ENCODE measurements around the gene FLRT2. TPM values are rescaled to one million over a fixed set of nuclear protein-coding genes. Genes with fewer than 3 reads are reported as not detected.

The FLRT2 gene
- total and polyA plus RNA-seq, 10 of the 15 experiments (the other 5 are each of a cell fraction or from before 2014, with no cell fraction given) = 0.03 to 0.13 TPM; not detected in 8

DNA sequence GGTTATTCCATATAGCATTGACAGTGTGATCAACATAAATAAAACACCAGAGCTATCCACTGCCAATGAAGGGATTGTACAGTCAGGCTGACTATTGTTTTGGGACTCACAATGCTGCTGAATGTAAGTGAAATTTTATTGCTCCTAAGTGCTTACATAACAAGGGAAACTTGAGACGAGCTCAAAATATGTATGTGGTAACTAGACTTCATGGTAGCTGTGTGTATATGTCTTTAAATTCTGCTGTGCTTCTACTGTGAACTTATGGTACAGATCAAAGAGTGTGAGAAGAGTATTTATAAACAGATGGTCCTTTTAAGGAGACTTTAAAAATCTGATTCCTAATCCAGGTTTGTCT lies 6.9 kb downstream of the FLRT2 start:
- no peaks in the 10 kb centered on the region for H4K20me1 ChIP-seq (ENCODE audit: control insufficient read depth, insufficient read depth)
- intact Hi-C loops (cut with micrococcal nuclease; ENCODE audit: unreplicated experiment) = no loop called here
- BruUV-seq (replicated peaks) = no TSS peak
- H3K79me2 ChIP-seq (ENCODE audit: control insufficient read depth, insufficient read depth, low read length) = no peaks in the 10 kb centered on the region
- H3K36me3 ChIP-seq (ENCODE audit: control insufficient read depth in 2 of 2, insufficient read depth in 2 of 2, low read length in 1 of 2) = no peaks in the 10 kb centered on the region
- H3K4me2 ChIP-seq (ENCODE audit: control insufficient read depth, insufficient read depth) = no peak overlapping the region
- no peak overlapping the region for H3K9ac ChIP-seq (ENCODE audit: control insufficient read depth, insufficient read depth, low read length)
- H3K4me1 ChIP-seq (ENCODE audit: control insufficient read depth, insufficient read depth, low read length) = no peaks in the 10 kb centered on the region
- H3K4me3 ChIP-seq = no peak overlapping the region
- ChIA-PET RAD21 (ENCODE audit: unreplicated experiment) (interaction anchor here (0.8 kb wide), 1 partner anchor 32 kb away, joined by 4 read pairs; no protein-coding TSS in a partner anchor), SMC1A (ENCODE audit: uncharacterized antibody, unreplicated experiment) (no interaction called here), CTCF (no interaction called here), POLR2A (interaction anchor here (0.7 kb wide), 1 partner anchor 374 kb away, joined by 3 read pairs; no protein-coding TSS in a partner anchor)
- no peaks in the 10 kb centered on the region; the same call in 2 of the 3 replicates for H3K9me3 ChIP-seq (replicated peaks; ENCODE audit: control insufficient read depth, insufficient read depth, low read length)
- no peaks in the 10 kb centered on the region for H3K27me3 ChIP-seq (replicated peaks in 1 of 2; ENCODE audit: control insufficient read depth in 2 of 2, insufficient read depth in 2 of 2, low read length in 1 of 2)
- H2AFZ ChIP-seq (ENCODE audit: control insufficient read depth, low read depth, low read length) = no peak overlapping the region
- no peak for FAIRE-seq
- DNase-seq (ENCODE audit: low read depth, low spot score) = no peak
- H3K27ac ChIP-seq (ENCODE audit: control insufficient read depth, insufficient read depth) = no peak overlapping the region
- no peak for ATAC-seq
- in situ Hi-C loops (cut with MboI) = no loop called here
- 0% methylated on average over 1 of the region's 1 CpG for WGBS (ENCODE audit: insufficient coverage, insufficient replicate concordance, low lambda C conversion rate, missing lambda C conversion rate)
- no peak for TF ChIP-seq SIX5 (IDR thresholded peaks at IDR 0.05; ENCODE audit: low read depth, low read length, severe bottlenecking)
- no peak for TF ChIP-seq TCF7 (IDR thresholded peaks at IDR 0.05; ENCODE audit: borderline replicate concordance)
- no peak for TF ChIP-seq RCOR1 (conservative IDR thresholded peaks at IDR 0.05; ENCODE audit: low read depth, low read length)
- TF ChIP-seq NFIC (IDR thresholded peaks at IDR 0.05; ENCODE audit: low read depth, low read length) = no peak
- TF ChIP-seq CREB1 (IDR thresholded peaks at IDR 0.05; ENCODE audit: low read depth) = no peak
- TF ChIP-seq CEBPB (IDR thresholded peaks at IDR 0.05; ENCODE audit: borderline replicate concordance in 1 of 2, low read depth in 2 of 2, low read length in 2 of 2) = no peak
- no peak for TF ChIP-seq NFYA (IDR thresholded peaks at IDR 0.05; ENCODE audit: borderline replicate concordance, low read depth, low read length)
- no peak for TF ChIP-seq YBX1 (IDR thresholded peaks at IDR 0.05)
- no peak for TF ChIP-seq BCLAF1 (IDR thresholded peaks at IDR 0.05)
- TF ChIP-seq SMC3 (IDR thresholded peaks at IDR 0.05; ENCODE audit: borderline replicate concordance, low read length) = no peak
- TF ChIP-seq, protein P1, sequence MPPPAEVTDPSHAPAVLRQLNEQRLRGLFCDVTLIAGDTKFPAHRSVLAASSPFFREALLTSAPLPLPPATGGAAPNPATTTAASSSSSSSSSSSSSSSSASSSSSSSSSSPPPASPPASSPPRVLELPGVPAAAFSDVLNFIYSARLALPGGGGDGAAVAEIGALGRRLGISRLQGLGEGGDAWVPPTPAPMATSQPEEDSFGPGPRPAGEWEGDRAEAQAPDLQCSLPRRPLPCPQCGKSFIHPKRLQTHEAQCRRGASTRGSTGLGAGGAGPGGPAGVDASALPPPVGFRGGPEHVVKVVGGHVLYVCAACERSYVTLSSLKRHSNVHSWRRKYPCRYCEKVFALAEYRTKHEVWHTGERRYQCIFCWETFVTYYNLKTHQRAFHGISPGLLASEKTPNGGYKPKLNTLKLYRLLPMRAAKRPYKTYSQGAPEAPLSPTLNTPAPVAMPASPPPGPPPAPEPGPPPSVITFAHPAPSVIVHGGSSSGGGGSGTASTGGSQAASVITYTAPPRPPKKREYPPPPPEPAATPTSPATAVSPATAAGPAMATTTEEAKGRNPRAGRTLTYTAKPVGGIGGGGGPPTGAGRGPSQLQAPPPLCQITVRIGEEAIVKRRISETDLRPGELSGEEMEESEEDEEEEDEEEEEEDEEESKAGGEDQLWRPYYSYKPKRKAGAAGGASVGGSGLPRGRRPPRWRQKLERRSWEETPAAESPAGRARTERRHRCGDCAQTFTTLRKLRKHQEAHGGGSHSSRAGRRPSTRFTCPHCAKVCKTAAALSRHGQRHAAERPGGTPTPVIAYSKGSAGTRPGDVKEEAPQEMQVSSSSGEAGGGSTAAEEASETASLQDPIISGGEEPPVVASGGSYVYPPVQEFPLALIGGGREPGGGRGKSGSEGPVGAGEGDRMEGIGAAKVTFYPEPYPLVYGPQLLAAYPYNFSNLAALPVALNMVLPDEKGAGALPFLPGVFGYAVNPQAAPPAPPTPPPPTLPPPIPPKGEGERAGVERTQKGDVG (CRISPR knock-in tag; IDR thresholded peaks at IDR 0.05) = no peak
- TF ChIP-seq, protein P2, sequence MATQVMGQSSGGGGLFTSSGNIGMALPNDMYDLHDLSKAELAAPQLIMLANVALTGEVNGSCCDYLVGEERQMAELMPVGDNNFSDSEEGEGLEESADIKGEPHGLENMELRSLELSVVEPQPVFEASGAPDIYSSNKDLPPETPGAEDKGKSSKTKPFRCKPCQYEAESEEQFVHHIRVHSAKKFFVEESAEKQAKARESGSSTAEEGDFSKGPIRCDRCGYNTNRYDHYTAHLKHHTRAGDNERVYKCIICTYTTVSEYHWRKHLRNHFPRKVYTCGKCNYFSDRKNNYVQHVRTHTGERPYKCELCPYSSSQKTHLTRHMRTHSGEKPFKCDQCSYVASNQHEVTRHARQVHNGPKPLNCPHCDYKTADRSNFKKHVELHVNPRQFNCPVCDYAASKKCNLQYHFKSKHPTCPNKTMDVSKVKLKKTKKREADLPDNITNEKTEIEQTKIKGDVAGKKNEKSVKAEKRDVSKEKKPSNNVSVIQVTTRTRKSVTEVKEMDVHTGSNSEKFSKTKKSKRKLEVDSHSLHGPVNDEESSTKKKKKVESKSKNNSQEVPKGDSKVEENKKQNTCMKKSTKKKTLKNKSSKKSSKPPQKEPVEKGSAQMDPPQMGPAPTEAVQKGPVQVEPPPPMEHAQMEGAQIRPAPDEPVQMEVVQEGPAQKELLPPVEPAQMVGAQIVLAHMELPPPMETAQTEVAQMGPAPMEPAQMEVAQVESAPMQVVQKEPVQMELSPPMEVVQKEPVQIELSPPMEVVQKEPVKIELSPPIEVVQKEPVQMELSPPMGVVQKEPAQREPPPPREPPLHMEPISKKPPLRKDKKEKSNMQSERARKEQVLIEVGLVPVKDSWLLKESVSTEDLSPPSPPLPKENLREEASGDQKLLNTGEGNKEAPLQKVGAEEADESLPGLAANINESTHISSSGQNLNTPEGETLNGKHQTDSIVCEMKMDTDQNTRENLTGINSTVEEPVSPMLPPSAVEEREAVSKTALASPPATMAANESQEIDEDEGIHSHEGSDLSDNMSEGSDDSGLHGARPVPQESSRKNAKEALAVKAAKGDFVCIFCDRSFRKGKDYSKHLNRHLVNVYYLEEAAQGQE (IDR thresholded peaks at IDR 0.05; ENCODE audit: low read depth, low read length) = no peak
- no peak for TF ChIP-seq E2F4 (IDR thresholded peaks at IDR 0.05; ENCODE audit: low read depth, low read length)

Data from GM12878 (cell line).